ENCODE measurements around the gene NR1D1.

DNA sequence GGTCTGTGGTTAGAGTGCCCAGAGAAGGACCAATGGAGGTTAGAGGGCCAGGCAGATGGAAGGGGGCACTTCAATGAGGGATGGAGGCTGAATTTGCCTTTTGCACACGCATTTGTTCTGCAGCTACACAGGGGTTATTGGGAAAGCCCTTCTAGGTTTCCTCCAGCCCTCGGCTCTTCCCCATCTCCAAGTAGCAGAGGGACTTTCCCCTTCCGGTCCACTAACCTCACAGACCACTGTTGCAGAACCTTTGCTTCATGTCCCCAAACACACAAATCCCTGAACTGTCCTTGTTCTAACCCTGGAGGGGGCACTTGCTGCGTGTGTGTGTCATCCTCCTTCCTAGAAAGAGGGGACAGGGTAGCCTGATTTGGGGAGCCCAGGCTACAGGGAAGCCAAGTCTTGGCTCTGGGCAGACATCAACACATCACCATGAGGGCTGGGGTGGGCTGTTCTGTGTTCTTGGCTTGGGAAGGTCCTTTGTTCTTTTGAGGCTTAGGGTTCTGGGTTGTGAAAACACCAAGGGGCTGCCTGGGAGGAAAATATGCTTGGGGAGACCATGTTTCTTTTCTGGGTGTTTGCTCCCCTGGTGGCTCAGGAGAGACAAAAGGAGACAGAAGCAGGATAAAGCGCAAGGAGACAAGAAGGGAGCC, 7.3 kb upstream of the NR1D1 start:
- TF ChIP-seq, protein P1, sequence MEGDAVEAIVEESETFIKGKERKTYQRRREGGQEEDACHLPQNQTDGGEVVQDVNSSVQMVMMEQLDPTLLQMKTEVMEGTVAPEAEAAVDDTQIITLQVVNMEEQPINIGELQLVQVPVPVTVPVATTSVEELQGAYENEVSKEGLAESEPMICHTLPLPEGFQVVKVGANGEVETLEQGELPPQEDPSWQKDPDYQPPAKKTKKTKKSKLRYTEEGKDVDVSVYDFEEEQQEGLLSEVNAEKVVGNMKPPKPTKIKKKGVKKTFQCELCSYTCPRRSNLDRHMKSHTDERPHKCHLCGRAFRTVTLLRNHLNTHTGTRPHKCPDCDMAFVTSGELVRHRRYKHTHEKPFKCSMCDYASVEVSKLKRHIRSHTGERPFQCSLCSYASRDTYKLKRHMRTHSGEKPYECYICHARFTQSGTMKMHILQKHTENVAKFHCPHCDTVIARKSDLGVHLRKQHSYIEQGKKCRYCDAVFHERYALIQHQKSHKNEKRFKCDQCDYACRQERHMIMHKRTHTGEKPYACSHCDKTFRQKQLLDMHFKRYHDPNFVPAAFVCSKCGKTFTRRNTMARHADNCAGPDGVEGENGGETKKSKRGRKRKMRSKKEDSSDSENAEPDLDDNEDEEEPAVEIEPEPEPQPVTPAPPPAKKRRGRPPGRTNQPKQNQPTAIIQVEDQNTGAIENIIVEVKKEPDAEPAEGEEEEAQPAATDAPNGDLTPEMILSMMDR (IDR thresholded peaks at IDR 0.05; ENCODE audit: control extremely low read depth in 1 of 3, insufficient read depth in 1 of 3, low read depth in 1 of 3, low read length in 3 of 3) = 0 out of 4 replicates have a peak, but pooled peaks of 1 of the 3 experiments have one; percentile 9
- TF ChIP-seq EZH2 (IDR thresholded peaks at IDR 0.05; ENCODE audit: low read depth, low read length, severe bottlenecking) = no peak

Data from H1 (cell line).